ENCODE results near the gene RHEX.

DNA sequence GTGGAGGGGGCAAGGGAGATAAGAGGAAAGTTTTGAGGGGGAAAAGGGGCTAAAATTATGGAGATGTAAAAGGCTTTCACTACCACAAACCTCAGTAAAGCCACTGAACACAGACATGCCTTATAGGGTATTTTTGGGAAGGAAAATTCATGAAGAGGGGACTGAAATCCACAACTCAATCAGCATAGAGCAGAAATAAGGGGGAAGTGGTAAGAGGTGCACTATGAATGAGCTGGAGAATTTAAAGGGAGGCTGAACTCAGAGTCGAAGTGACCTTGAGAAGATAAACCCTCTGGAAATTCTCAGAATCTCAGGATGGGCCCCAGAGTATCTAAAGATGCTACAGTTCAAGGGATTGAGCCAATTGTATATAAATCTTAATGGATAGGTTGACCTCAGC lies 15.3 kb downstream of the RHEX start:
- TF ChIP-seq, protein P1, sequence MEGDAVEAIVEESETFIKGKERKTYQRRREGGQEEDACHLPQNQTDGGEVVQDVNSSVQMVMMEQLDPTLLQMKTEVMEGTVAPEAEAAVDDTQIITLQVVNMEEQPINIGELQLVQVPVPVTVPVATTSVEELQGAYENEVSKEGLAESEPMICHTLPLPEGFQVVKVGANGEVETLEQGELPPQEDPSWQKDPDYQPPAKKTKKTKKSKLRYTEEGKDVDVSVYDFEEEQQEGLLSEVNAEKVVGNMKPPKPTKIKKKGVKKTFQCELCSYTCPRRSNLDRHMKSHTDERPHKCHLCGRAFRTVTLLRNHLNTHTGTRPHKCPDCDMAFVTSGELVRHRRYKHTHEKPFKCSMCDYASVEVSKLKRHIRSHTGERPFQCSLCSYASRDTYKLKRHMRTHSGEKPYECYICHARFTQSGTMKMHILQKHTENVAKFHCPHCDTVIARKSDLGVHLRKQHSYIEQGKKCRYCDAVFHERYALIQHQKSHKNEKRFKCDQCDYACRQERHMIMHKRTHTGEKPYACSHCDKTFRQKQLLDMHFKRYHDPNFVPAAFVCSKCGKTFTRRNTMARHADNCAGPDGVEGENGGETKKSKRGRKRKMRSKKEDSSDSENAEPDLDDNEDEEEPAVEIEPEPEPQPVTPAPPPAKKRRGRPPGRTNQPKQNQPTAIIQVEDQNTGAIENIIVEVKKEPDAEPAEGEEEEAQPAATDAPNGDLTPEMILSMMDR (IDR thresholded peaks at IDR 0.05) = no peak
- TF ChIP-seq POLR2A (IDR thresholded peaks at IDR 0.05) (no peak), POLR2AphosphoS5 (IDR thresholded peaks at IDR 0.05) (no peak)
